NCI-H1092 treated with DMSO at 0.1 percent for 48 hours (cell line): Measurements from ENCODE around the gene PHLPP1.
"Not testable (repeated sequence)": the region's sequence is repeated elsewhere in the genome, so short reads cannot be mapped to it uniquely, and the experiment has no call there.

ENCODE experiments used
- DNase-seq: peaks from one replicate; lab custom pipeline; 2025; lab: John Stamatoyannopoulos, UW

The PHLPP1 gene

DNA sequence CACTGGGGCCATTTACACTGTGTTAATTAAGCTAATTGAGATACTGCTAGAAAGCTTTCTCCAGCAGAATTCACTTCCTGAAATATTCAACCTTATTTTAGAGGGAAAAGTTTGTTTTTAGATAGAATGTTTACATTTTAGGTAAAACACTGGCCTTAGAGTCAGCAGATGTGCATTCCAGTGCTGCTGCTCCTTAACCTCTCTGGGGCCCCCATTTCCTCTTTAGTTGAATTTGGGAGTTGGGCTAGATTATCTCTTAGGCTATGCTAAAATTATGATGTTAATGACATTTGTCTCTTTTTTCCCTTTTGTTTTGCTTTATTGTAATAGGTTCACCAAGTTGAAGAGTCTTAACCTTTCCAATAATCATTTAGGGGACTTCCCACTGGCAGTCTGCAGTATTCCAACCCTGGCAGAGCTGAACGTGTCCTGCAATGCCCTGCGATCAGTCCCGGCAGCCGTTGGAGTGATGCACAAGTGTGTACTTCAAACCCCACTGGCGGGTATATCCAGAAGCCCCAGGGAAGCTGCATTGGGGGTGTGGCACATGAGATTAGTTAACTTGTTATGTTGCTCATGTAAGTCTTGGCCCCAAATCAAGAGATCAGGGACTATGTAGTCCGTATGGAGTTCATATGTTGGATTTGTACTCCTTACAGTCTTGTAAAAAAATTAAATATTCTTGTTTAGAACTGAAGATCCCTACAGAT lies 179.5 kb downstream of the PHLPP1 start:
- DNase-seq, result no peak

DNA sequence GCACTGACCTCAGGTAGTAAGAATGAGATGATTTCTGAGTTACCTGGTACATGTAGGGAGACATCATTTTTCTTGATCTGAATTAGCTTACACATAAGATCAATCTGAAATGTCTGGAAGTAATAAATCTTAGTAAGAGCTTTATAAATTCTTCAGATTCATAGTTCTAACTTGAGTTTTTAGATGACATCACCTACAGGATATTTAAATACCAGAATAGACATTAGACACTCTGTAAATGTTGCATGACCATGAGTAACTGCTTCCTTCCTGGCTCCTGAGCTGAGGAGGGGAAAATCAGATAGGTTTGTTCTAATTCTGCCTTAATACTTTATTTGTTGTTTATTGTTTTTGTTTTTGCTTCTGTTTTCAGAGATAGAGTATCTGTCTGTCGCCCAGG lies 181.8 kb downstream of the PHLPP1 start:
- no peak for DNase-seq

DNA sequence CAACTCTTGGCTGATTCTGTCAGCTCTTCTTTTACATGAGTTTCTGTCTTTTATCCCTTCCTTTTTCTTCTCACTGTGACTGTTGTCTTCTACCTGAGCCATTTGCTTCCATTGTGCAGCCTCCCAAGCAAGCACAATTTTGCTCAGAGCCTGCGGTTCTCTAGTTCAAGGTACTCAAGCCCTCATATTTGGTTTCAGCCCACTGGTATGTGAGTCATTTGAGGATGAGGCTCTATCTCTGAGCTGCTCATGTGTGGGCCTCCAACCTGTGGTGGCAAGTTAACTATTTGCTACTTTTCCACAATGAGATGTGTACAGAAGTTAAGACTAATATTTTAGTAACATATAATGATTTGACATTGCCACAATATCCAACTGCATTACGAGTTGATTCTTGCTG lies 183.0 kb downstream of the PHLPP1 start:
- no peak for DNase-seq

DNA sequence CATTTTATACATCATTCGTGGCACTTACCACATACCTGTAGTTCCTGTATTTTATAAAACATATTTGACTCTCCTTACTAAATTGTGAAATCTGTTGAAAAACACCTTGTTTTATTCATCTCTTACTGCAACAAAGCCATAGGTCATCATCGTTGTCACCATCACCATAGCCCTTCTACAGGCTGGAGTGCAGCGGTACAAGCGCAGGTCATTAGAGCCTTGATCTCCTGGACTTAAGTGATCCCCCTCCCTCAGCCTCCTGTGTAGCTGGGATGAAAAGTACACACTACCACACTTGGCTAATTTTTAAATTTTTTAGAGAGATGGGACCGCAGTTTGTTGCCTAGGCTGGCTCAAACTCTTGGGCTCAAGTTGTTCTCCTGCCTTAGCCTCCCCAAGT lies 184.2 kb downstream of the PHLPP1 start:
- DNase-seq, result no peak

DNA sequence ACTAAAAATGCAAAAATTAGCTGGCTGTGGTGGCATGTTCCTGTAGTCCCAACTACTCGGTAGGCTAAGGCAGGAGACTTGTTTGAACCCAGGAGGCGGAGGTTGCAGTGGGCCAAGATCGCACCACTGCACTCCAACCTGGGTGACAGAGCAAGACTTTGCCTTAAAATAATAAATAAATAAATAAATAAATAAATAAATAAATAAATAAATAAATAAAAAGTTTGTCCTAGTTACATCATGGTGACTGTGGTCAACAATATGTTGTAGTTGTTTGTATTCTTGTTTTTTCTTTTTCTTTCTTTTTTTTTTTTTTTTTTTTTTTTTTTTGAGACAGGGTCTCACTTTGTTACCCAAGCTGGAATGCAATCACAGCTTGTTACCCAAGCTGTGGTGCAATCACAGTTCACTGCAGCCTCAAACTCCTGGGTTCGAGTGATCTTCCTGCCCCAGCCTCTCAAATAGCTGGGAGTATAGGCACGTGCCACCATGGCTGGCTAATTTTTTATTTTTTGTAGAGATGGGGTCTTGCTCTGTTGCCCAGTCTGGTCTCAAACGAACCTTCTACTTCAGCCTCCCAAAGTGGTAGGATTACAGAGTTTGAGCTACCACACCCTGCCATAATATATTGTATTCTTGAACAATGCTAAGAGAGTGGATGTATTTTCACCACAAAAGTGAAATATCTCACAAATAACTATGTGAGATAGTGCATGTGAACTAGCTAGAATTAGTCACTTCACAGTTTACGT lies 185.0 kb downstream of the PHLPP1 start:
- no peak for DNase-seq

DNA sequence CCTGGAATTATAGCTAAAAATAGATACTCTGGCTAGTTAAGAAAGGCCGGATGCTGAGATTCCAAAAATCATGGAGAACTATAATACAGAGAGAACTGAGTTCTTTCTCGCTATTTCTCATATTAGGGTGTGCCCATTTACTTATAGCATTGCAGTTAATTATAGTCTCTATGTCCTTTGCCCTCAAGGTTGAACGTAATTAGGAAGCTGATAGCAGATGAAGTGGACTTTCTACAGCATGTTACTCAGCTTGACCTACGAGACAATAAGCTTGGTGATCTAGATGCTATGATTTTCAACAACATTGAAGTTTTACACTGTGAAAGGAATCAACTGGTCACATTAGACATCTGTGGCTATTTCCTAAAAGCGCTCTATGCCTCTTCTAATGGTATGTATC lies 187.4 kb downstream of the PHLPP1 start:
- no peak for DNase-seq

DNA sequence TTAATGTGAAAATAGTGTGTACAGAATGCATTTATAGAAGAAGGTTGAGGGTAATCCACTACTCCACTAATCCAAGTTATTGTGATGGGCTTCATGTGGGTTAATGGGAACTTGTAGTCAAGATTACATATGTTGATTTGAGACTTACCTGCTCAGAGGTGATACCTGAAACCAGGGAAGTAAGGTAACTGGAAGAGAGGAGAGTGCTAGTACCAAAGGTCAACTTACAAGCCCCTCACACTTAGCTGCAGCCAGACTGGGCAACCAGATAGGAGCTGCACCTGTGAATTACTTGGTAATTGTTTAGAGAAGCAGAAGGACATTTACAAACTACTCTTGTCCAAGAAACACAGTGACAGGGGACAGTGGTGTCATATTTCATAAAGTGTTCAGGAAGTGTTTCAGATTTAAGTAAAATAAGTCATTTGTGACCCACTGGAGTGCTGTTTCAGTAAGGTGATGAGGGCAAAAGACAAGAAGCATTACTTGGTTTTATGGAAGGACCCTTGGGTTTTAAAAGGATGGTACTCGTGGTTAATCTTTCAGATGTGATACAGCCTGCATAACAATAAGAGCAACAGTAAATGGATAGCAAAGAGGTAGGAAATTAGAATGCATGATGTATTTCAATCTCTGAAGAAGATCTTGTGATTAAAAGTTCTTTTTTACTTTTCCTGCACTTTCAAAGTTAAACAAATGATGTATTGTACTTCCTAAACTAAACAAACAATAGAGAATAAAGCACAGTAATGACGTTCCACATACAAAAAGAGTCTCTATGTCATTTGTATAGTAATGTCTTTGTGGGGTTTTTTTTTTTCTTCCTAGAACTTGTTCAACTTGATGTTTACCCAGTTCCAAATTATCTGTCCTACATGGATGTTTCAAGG lies 189.3 kb downstream of the PHLPP1 start:
- no peak for DNase-seq

DNA sequence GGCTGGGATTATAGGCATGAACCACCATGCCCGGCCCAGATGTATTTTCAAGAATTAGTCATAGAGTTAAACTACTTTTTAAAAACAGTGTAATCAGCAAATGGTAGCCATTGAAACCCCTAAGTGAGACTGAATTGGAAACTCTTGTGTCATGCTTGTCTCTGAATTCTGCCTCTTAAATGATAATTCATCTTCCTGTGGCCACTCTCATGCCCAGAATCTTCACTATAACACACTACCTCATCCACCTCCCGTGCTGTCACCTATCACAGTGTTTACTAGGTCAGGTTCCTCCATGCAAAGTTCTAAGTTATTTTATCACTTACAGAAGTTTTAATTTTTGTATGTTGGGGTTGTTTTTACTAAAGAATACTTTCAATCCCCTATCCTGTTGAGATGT lies 197.5 kb downstream of the PHLPP1 start:
- DNase-seq, result no peak

DNA sequence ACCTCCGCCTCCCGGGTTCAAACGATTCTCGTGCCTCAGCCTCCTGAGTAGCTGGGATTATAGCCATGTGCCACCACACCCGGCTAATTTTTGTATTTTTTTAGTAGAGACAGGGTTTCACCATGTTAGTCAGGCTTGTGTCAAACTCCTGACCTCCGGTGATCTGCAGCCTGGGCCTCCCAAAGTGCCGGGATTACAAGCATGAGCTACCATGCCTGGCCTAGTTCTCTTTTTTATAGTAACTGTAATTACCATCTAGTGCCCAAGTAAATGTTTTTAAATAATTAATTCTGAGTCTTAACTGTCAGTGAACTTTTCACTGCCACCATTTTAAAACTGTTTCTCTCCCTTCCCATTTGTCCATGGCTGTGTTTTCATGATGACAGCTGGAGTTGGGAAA lies 198.5 kb downstream of the PHLPP1 start:
- not testable (repeated sequence) for DNase-seq

DNA sequence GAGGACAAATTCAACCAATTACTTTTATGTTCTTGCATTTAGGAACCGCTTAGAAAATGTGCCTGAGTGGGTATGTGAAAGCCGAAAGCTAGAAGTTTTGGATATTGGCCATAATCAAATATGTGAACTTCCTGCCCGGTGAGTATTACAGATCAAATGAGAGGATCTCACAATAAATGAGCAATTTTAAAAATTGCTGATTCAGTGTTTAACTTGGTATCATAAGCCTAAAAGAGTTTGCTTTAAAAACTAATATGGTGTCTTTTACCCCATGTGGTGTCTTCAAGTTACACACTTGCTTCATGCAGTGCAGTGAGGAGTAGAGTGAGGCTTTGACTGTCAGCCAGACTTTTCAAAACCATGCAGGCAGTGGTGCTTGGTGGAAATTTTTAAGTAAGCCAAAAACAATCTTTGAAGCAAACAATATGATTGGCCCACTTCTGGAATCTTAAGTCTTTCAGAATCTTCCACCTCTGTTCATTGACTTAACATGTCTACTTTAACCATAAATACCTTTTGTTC lies 199.6 kb downstream of the PHLPP1 start:
- DNase-seq, result no peak

DNA sequence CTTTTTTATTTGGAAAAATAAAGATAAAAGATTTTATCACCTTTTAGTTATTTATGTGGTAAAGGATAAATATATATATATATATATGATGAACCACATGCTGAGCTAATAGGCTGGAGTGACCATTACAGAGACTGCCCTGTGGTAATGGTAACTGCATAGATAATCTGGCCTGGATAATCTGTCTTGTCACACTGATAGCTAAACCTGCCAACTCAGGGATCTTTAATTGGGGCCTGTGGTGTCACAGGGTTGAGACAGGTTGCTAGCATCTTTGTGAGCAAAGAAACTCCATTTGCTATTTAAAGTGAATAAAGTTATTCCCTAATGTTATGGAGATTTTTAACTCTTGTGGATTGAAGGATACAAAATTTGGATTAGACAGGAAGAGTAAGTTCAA lies 203.0 kb downstream of the PHLPP1 start:
- no peak for DNase-seq

DNA sequence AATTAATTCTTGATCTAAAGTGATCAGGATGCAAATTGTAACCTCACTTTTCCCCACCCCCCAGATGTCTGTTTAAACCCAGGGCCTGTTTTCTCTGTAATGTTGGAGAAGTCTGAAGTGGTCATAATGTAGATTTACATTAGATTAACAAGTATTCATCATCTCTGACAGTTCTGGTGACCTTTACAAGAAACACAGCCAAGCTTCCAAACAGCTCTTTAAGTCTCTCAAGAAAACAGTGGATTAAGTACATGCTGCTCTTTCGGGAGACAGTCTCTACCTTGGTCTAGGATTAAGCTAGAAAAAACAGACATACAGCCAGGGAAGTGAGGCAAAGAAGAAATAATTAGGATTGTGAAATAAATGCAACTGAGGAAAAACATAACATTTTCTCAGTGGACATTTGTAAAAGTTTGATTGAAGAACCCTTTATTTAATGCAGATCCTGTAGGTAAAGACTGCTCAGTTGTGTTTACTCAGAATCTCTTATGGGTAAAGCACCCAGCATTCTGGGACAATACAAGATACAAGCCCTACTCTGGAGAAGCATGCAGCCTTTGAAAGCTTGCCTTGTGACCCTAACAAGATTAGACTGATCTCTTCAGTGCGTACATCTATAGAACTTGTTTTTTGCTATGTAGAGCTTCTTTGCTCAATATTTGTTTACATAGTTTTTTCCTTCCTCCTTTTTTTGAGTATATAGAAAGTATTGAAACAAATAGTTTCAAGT lies 203.9 kb downstream of the PHLPP1 start:
- no peak for DNase-seq

DNA sequence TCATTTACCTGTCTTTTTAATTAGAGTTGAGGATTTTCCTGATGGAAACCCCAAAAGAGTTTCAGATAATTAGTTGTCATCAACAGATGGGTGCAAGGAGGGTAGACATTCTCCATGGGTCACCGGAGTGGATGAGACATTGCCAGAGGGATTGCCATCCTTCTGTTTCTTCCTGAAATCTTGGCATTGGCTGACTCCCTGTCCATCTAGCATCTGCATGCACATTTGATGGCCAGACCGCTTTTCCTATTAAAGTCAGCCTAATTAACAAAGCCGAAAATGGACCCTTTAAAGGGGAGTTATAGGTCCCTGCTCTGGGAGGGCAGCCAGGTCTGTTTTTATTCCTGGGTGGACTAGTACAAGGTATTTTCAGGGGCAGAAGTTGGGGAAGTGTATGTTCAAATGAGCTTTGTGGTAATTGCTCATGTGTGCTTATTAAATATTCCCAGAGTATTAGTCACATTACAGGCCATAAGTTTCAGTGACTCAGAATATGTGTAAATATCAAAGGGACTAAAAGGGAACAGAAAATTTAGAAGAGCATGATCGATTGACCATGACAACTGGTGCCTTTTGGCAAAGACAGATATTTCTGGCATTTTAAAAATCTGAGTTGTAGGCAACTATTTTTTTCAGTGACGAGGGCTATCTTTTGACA lies 209.8 kb downstream of the PHLPP1 start:
- no peak for DNase-seq

DNA sequence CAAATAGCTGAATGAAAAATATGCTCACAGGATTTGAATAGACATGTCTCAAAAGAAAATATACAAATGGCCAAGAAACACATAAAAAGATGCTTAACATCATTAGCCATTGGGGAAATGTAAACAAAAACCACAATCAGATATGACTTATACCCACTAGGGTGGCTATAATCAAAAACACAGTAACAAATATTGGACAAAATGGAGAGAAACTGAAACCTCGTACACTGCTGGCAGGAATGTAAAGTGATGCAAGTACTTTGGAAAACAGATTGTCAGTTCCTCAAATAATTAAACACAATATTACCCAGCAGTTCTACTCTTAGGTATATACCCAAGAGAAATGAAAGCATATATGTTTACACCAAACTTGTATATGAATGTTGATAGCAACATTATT lies 213.0 kb downstream of the PHLPP1 start:
- DNase-seq, result no peak

DNA sequence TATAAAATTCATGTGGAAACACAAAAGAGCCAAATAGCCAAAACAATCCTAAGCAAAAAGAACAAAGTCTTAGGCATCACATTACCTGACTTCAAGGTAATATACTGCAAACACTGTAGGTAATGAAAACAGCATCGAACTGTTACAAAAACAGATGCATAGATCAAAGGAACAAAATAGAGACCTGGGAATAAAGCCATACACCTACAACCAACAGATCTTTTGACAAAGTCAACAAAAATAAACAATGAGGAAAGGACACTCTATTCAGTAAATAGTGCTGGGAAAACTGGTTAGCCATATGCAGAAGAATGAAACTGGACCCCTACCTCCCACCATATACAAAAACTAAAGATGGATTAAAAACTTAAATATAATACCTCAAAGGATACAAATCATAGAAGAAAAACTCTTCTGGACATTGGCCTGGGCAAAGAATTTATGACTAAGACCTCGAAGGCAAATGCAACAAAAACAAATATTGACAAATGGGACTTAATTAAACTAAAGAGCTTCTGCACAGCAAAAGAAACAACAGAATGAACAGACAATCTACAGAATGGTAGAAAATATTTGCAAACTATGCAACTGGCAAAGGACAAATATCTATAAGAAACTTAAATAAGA lies 218.0 kb downstream of the PHLPP1 start:
- no peak for DNase-seq

DNA sequence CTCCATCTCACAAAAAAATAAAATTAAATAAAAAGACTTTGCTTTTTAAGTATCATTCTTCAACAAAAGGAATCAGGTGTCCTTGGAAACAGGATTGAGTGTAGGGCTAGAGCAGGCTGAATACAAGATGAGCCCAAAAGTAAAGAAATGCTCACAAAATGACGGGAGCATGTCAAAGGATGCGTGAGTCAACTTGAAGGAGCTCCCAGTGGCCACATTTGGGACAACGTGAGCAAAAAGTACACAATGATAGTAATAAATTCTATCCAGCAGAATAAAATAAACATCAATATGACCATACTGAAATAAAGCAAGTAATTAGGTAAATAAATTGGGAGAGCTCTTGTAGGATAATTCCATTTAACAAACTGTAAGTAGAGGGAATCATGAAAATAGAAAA lies 220.7 kb downstream of the PHLPP1 start:
- no peak for DNase-seq

DNA sequence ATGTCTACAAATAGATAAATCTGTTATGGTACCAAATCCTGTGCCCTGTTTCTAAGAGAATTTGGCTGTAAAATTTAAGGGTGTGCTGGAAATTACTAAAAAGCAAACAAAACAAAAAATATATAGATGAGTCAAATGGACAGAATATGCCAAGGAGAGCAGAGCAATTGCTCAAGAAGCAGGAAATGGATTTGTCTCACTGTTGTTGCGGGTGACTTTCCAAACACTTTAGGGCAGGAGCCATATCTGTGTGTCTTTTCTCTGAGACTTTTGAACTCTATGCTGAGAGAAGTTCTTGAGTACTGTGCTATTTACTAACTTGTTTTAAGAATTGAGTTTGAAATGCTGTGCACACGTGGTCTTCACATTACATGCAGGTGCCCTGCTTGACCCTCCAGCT lies 221.7 kb downstream of the PHLPP1 start:
- no peak for DNase-seq

DNA sequence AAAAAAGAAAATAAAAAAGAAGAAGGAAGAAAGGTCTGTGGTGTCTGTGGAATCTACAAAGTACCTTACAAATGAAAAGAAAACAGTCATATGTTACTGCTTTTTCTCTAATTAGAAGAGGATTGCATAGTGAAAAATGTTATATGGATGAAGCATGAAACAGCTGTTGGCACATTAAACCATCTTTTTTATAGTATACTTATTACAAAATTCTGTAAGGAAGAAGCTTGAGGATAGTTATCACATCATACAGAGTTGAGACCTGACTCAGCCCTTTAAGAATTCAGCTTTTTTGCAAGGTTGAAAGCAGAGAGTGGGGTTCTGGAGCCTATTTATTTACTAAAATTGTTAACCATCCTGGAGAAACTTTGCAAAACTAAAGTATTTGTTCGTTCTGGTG lies 222.7 kb downstream of the PHLPP1 start:
- no peak for DNase-seq

DNA sequence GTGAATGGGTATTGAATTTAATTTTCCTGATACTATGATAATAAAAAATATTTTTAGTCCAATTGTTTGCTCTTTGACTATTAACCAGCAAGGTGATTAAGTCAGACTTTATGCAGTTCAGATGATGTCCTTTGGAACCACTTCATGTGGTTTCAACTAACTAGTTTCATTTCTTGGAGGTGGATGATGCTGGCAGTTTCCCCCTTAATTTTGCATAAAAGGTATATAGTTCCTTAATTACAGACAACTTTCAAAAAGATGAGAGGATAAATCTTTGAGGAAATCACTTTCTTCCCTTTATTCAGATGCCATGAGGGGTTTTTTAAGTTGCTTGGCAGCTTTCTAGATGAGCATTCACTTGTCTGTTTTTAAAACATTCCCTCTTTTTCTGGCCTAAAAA lies 223.1 kb downstream of the PHLPP1 start:
- no peak for DNase-seq

DNA sequence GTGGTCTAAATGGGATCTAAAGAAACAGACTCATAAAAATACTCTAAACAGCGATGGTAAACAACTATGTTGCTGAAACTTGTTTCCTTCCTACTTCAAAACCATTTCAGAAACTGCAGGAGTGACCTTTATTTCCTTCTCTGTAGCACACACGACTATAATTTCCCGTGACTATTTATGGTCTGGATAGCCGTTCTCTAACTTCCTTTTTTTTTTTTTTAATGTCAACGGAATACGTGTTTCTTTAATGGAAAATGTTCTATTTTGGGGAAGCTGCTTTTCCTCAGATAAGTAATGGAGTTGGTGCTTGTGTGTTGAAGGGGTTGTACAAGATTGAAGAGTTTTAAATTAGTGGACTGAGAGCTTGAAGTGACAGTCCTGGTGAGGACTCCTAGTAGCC lies 224.1 kb downstream of the PHLPP1 start:
- DNase-seq, result no peak

DNA sequence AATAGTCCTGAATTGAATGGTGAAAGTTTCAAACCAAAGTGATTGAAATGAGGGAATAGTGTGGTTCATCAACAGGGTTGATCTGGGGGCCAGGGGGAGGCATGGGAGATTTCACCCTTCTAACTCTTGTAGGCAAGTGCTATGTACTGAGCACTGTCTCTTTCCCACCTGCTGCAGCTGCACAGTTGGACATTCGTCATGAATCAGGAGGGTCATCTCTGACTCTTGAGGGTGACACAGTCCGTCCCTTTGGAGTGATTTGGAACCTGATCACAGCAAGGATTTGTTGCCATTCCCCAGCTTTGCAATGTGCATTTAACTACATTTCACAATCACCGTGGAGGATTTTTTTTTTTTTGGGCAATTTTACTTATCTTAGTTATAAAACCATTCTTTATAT lies 224.6 kb downstream of the PHLPP1 start:
- no peak for DNase-seq
